HCT116 (cell line): ENCODE measurements around the gene METTL26. TPM values are rescaled to one million over a fixed set of nuclear protein-coding genes. Genes with fewer than 3 reads are reported as not detected.

Experiments
- ATAC-seq: fragments of 200-7000 bp; cut with Tn5 transposase; 2 replicates; pipeline ENCODE4 v1.9.1; 2020; ENCODE audit warnings: mild to moderate bottlenecking, moderate library complexity
- BruUV-seq: library from RNA; stranded (reverse); fragments of 400-500 nt; replicated peaks from 2 replicates; lab custom pipeline; 2021; lab: Mats Ljungman, UMichigan
- CTCF ChIA-PET: fragments of 300-600 bp; sonication (Branson Sonifier 250); formaldehyde crosslinking; loops from one replicate; lab custom pipeline; 2021; ENCODE audit warnings: antibody characterized with exemption; lab: Charles Lee
- POLR2A ChIA-PET: fragments of 300-600, 350-600 bp; sonication (Branson Sonifier 250); formaldehyde crosslinking; loops from one replicate; lab custom pipeline; 2021; ENCODE audit warnings: antibody characterized with exemption; lab: Charles Lee
- RAD21 ChIA-PET, 2 experiments: fragments of 300-600 bp; sonication (Branson Sonifier 250); formaldehyde crosslinking; loops; one replicate each; lab custom pipeline; 2023; ENCODE audit warnings: low total read pairs in 2 of 2; ENCODE audit not compliant: uncharacterized antibody in 2 of 2, unreplicated experiment in 2 of 2, low non-redundant PET in 1 of 2; lab: Charles Lee
- DNase-seq: peaks from one replicate; pipeline ENCODE4 v3.0.0-alpha.2; 2010; ENCODE audit warnings: low read depth, low spot score
- H2AFZ ChIP-seq: fragments of 200-600 bp; shearing (Covaris generic), sonication (generic); 2 replicates; pipeline ENCODE4 v1.6.1; 2017; ENCODE audit warnings: low read depth, mixed run types, mixed read lengths, antibody characterized with exemption, low read length; ENCODE audit not compliant: poor library complexity, severe bottlenecking
- H3K27ac ChIP-seq: 2 replicates; pipeline ENCODE4 v1.5.1; 2012; ENCODE audit warnings: low read depth, low read length
- H3K27me3 ChIP-seq: fragments of 200-600 bp; sonication (generic); 2 replicates; pipeline ENCODE4 v1.6.1; 2016; ENCODE audit warnings: mixed run types, low read length, mixed read lengths; ENCODE audit not compliant: insufficient read depth
- H3K36me3 ChIP-seq, 2 experiments: fragments of 200-500 bp in 1 of 2; fragments of 200-600 bp in 1 of 2; sonication (Bioruptor generic) in 1 of 2; sonication (generic) in 1 of 2; 2 replicates each; pipeline versions ENCODE4 v1.5.1 to v1.6.1; 2014 to 2016; ENCODE audit warnings: low read length in 2 of 2, inconsistent platforms in 1 of 2, mixed read lengths in 1 of 2, mixed run types in 1 of 2; ENCODE audit not compliant: insufficient read depth in 2 of 2, control insufficient read depth in 1 of 2
- H3K4me1 ChIP-seq, 2 experiments: fragments of 200-600 bp in 1 of 2; sonication (generic) in 1 of 2; 2 replicates each; pipeline versions ENCODE4 v1.5.1 to v1.6.1; 2012 to 2017; ENCODE audit warnings: low read length in 2 of 2, inconsistent platforms in 1 of 2, mild to moderate bottlenecking in 1 of 2, mixed read lengths in 1 of 2, mixed run types in 1 of 2, moderate library complexity in 1 of 2; ENCODE audit not compliant: insufficient read depth in 2 of 2, control insufficient read depth in 1 of 2
- H3K4me2 ChIP-seq: fragments of 200-600 bp; sonication (generic); 2 replicates; pipeline ENCODE4 v1.6.1; 2017; ENCODE audit warnings: mixed run types, low read length, mixed read lengths
- H3K4me3 ChIP-seq, 2 experiments: fragments of 200-600 bp in 1 of 2; sonication (generic) in 1 of 2; replicated peaks in 1 of 2; 2 replicates each; pipeline ENCODE4 v1.5.1; 2011 to 2016; ENCODE audit warnings: low read length in 2 of 2, control low read depth in 1 of 2, low read depth in 1 of 2, mild to moderate bottlenecking in 1 of 2, mixed read lengths in 1 of 2, mixed run types in 1 of 2
- H3K79me2 ChIP-seq: fragments of 200-600 bp; sonication (generic); 2 replicates; pipeline ENCODE4 v1.6.1; 2017; ENCODE audit warnings: mild to moderate bottlenecking, mixed run types, low read length, moderate library complexity, mixed read lengths; ENCODE audit not compliant: insufficient read depth
- H3K9ac ChIP-seq: fragments of 200-600 bp; sonication (generic); 2 replicates; pipeline ENCODE4 v1.6.1; 2016; ENCODE audit warnings: low read length, mixed read lengths
- H3K9me2 ChIP-seq: fragments of 200-600 bp; sonication (generic), shearing (Covaris generic); 2 replicates; pipeline ENCODE4 v1.6.1; 2017; ENCODE audit warnings: mixed run types, mild to moderate bottlenecking, moderate library complexity; ENCODE audit not compliant: insufficient read depth
- H3K9me3 ChIP-seq, 2 experiments: fragments of 200-500 bp in 1 of 2; fragments of 200-600 bp in 1 of 2; sonication (Bioruptor generic) in 1 of 2; sonication (generic) in 1 of 2; 2 replicates each; pipeline ENCODE4 v1.6.1; 2014 to 2017; ENCODE audit warnings: low read length in 2 of 2, mixed read lengths in 2 of 2, inconsistent platforms in 1 of 2, low read depth in 1 of 2, mild to moderate bottlenecking in 1 of 2, mixed run types in 1 of 2, moderate library complexity in 1 of 2; ENCODE audit not compliant: control insufficient read depth in 1 of 2, insufficient read depth in 1 of 2
- H4K20me1 ChIP-seq: fragments of 200-600 bp; sonication (generic), shearing (Covaris generic); 2 replicates; pipeline ENCODE4 v1.6.1; 2017; ENCODE audit warnings: mixed run types, mild to moderate bottlenecking, moderate library complexity; ENCODE audit not compliant: insufficient read depth
- CBX3 ChIP-seq: IDR thresholded peaks from 2 replicates; pipeline ENCODE4 v1.6.1; 2012; ENCODE audit warnings: low read depth
- CEBPB ChIP-seq: IDR thresholded peaks from 2 replicates; pipeline ENCODE4 v1.6.1; 2012; ENCODE audit warnings: low read depth
- EGR1 ChIP-seq: IDR thresholded peaks from 2 replicates; pipeline ENCODE4 v1.6.1; 2012; ENCODE audit warnings: low read depth
- ELF1 ChIP-seq: IDR thresholded peaks from 2 replicates; pipeline ENCODE4 v1.6.1; 2012; ENCODE audit warnings: low read depth, borderline replicate concordance
- EZH2phosphoT487 ChIP-seq: fragments of 200-600 bp; IDR thresholded peaks from 2 replicates; pipeline ENCODE4 v1.6.1; 2018; ENCODE audit warnings: antibody characterized with exemption, borderline replicate concordance
- FOSL1 ChIP-seq: IDR thresholded peaks from 2 replicates; pipeline ENCODE4 v1.6.1; 2012; ENCODE audit warnings: low read depth
- JUND ChIP-seq: IDR thresholded peaks from 2 replicates; pipeline ENCODE4 v1.6.1; 2012
- POLR2A ChIP-seq: IDR thresholded peaks from 2 replicates; pipeline ENCODE4 v1.7.0; 2011; ENCODE audit warnings: borderline replicate concordance; ENCODE audit not compliant: insufficient read depth, insufficient read length; ENCODE audit errors: extremely low read depth
- POLR2AphosphoS5 ChIP-seq: IDR thresholded peaks from 2 replicates; pipeline ENCODE4 v1.6.1; 2011; ENCODE audit warnings: mild to moderate bottlenecking, low read depth, low read length, moderate library complexity
- SIN3A ChIP-seq: IDR thresholded peaks from 2 replicates; pipeline ENCODE4 v1.6.1; 2012; ENCODE audit warnings: low read depth
- SP1 ChIP-seq: IDR thresholded peaks from 2 replicates; pipeline ENCODE4 v1.6.1; 2012; ENCODE audit warnings: low read depth
- SRF ChIP-seq: IDR thresholded peaks from 2 replicates; pipeline ENCODE4 v1.6.1; 2012; ENCODE audit warnings: low read depth
- YY1 ChIP-seq: IDR thresholded peaks from 2 replicates; pipeline ENCODE4 v1.6.1; 2011; ENCODE audit warnings: low read length, low read depth, moderate library complexity, mild to moderate bottlenecking; ENCODE audit not compliant: insufficient replicate concordance; ENCODE audit errors: extremely low read depth
- ZBTB33 ChIP-seq: IDR thresholded peaks from 2 replicates; pipeline ENCODE4 v1.6.1; 2011; ENCODE audit warnings: mild to moderate bottlenecking, low read length, moderate library complexity; ENCODE audit not compliant: insufficient replicate concordance; ENCODE audit errors: extremely low read depth
- ZFX ChIP-seq: fragments of 450-650 bp; IDR thresholded peaks from 2 replicates; pipeline ENCODE4 v1.6.1; 2017
- ZNF274 ChIP-seq: fragments of 200-500 bp; sonication (Bioruptor generic); IDR thresholded peaks from 2 replicates; pipeline ENCODE4 v1.6.1; 2014; ENCODE audit warnings: mild to moderate bottlenecking, low read depth, low read length, inconsistent platforms
- intact Hi-C: fragments of 100-400 bp; cut with micrococcal nuclease; formaldehyde crosslinking; loops from 2 replicates; pipeline ENCODE4 v1.10.0; 2022
- total RNA-seq: library from RNA; stranded (reverse); gene quantifications from one replicate; pipeline ENCODE4 v1.2.1, GENCODE V29; 2021; ENCODE audit not compliant: unreplicated experiment

METTL26 gene
- total RNA-seq, 1 experiment from 2014 or later, result 85.7 TPM

GRCh38 chr16:684071-684794 lies 48.1 kb upstream of the METTL26 start, which contains the start of gene JMJD8:
Gene JMJD8, minus strand, starts transcription at chr16:684334. Its CDS starts 15 bp downstream, at chr16:684319.
- intact Hi-C loops, result no loop called here
- Histone ChIP-seq H2AFZ (no peak within 1 kb of the TSS), H3K27ac (peak within 1 kb of the TSS; percentile 98), H3K36me3 (peaks cover 0 to 33% of the 10 kb centered on the region in 2 experiments; a peak in 2 of 4 replicates), H3K9ac (peak within 1 kb of the TSS; percentile 92)
- TF ChIP-seq CEBPB (no peak), YY1 (peak; percentile 91), SIN3A (no peak), POLR2AphosphoS5 (peak; percentile 91), ZFX (peak; percentile 90), SRF (no peak), EGR1 (no peak), SP1 (no peak), POLR2A (peak; percentile 93)
- TF ChIP-seq, all 23 proteins: peak for 4
- ChIA-PET RAD21 (no interaction called here), CTCF (interaction anchor here (1.2 kb wide), 1 partner anchor 32 kb away, joined by 3 read pairs; no protein-coding TSS in a partner anchor), POLR2A (interaction anchor here (0.7 kb wide), 1 partner anchor 11 kb away, joined by 3 read pairs; no protein-coding TSS in a partner anchor)
- Histone ChIP-seq H3K4me1 (peaks cover 17 to 58% of the 10 kb centered on the region in 2 experiments), H3K27me3 (no peaks in the 10 kb centered on the region), H3K4me3 (peak within 1 kb of the TSS; percentile 71 to 90), H3K4me2 (peak within 1 kb of the TSS; percentile 97), H3K9me3 (no peaks in the 10 kb centered on the region), H4K20me1 (no peaks in the 10 kb centered on the region), H3K79me2 (peaks cover 48% of the 10 kb centered on the region), H3K9me2 (no peaks in the 10 kb centered on the region)
- BruUV-seq, result no TSS peak
- peak; percentile 70 for ATAC-seq
- peak; percentile 89 for DNase-seq

- BruUV-seq, result no TSS peak
- intact Hi-C loops, result no loop called here
- Histone ChIP-seq H3K79me2 (peaks cover 41% of the 10 kb centered on the region), H4K20me1 (no peaks in the 10 kb centered on the region), H3K9ac (peak overlapping the region; percentile 92), H3K27me3 (no peaks in the 10 kb centered on the region), H3K27ac (peak overlapping the region; percentile 98), H2AFZ (no peak overlapping the region), H3K4me3 (peak overlapping the region; percentile 71 to 90), H3K4me2 (peak overlapping the region; percentile 97), H3K9me2 (no peaks in the 10 kb centered on the region), H3K4me1 (peaks cover 13 to 55% of the 10 kb centered on the region in 2 experiments), H3K9me3 (no peaks in the 10 kb centered on the region), H3K36me3 (peaks cover 0 to 33% of the 10 kb centered on the region in 2 experiments; a peak in 2 of 4 replicates)
- ATAC-seq, result peak; percentile 18
- ChIA-PET CTCF (interaction anchor here (1.2 kb wide), 1 partner anchor 32 kb away, joined by 3 read pairs; no protein-coding TSS in a partner anchor), RAD21 (no interaction called here), POLR2A (interaction anchor here (0.7 kb wide), 1 partner anchor 12 kb away, joined by 3 read pairs; no protein-coding TSS in a partner anchor)
- DNase-seq, result no peak
- no peak for TF ChIP-seq ZBTB33
- no peak for TF ChIP-seq ELF1
- no peak for TF ChIP-seq FOSL1
- no peak for TF ChIP-seq JUND
- TF ChIP-seq ZNF274, result no peak
- TF ChIP-seq EZH2phosphoT487, result no peak
- TF ChIP-seq CBX3, result no peak
Measured at GRCh38 chr16:683396-684070, 47.4 kb upstream of the METTL26 start.
